Neural progenitor cell (in vitro differentiated cells): ENCODE data around the gene SHISAL2A. TPM values are rescaled to one million over a fixed set of nuclear protein-coding genes. Genes with fewer than 3 reads are reported as not detected.
A peak's percentile ranks its signal among the peaks of the same experiment; 100 is the strongest.

Source experiments
- DNase-seq: peaks from one replicate; pipeline ENCODE4 v3.0.0-alpha.2; 2016; ENCODE audit warnings: low spot score
- H2AFZ ChIP-seq: fragments of 200-600 bp; sonication (generic); replicated peaks from 2 replicates; pipeline ENCODE4 v1.6.1; 2016; ENCODE audit warnings: antibody characterized with exemption
- H3F3A ChIP-seq: fragments of 200-600 bp; sonication (generic); 2 replicates; pipeline ENCODE4 v1.6.1; 2016; ENCODE audit warnings: antibody characterized with exemption, low read depth
- H3K27ac ChIP-seq: fragments of 200-600 bp; sonication (generic); 2 replicates; pipeline ENCODE4 v1.5.1; 2016; ENCODE audit warnings: mild to moderate bottlenecking
- H3K27me3 ChIP-seq: fragments of 200-600 bp; sonication (generic); 2 replicates; pipeline ENCODE4 v1.6.1; 2016; ENCODE audit warnings: mild to moderate bottlenecking, moderate library complexity
- H3K36me3 ChIP-seq: fragments of 200-600 bp; sonication (generic); 2 replicates; pipeline ENCODE4 v1.5.1; 2016
- H3K4me1 ChIP-seq: fragments of 200-600 bp; sonication (generic); 2 replicates; pipeline ENCODE4 v1.6.1; 2016; ENCODE audit warnings: mixed run types
- H3K4me2 ChIP-seq: fragments of 200-600 bp; sonication (generic); 2 replicates; pipeline ENCODE4 v1.6.1; 2016
- H3K4me3 ChIP-seq: fragments of 200-600 bp; sonication (generic); 2 replicates; pipeline ENCODE4 v1.5.1; 2016
- H3K79me2 ChIP-seq: fragments of 200-600 bp; sonication (generic); 2 replicates; pipeline ENCODE4 v1.6.1; 2016; ENCODE audit warnings: low read depth
- H3K9ac ChIP-seq: fragments of 200-600 bp; sonication (generic); 2 replicates; pipeline ENCODE4 v1.6.1; 2016
- H3K9me3 ChIP-seq: fragments of 200-600 bp; sonication (generic); 2 replicates; pipeline ENCODE4 v1.5.1; 2016; ENCODE audit warnings: low read depth
- H4K20me1 ChIP-seq: fragments of 200-600 bp; sonication (generic); 2 replicates; pipeline ENCODE4 v1.6.1; 2016; ENCODE audit warnings: low read depth
- H3K27ac Mint-ChIP-seq: 3 replicates; pipeline ENCODE4 v1.8.0; 2021; ENCODE audit warnings: mixed read lengths
- H3K27me3 Mint-ChIP-seq: 2 replicates; pipeline ENCODE4 v1.8.0; 2022; ENCODE audit warnings: low read depth, mild to moderate bottlenecking, inconsistent platforms, moderate library complexity, mixed read lengths; ENCODE audit not compliant: insufficient read depth
- H3K36me3 Mint-ChIP-seq: 3 replicates; pipeline ENCODE4 v1.8.0; 2021; ENCODE audit warnings: mixed read lengths
- H3K4me1 Mint-ChIP-seq: 3 replicates; pipeline ENCODE4 v1.8.0; 2021; ENCODE audit warnings: mixed read lengths
- H3K4me3 Mint-ChIP-seq: 3 replicates; pipeline ENCODE4 v1.8.0; 2021; ENCODE audit warnings: mild to moderate bottlenecking, moderate library complexity, mixed read lengths
- H3K9me3 Mint-ChIP-seq: 3 replicates; pipeline ENCODE4 v1.8.0; 2020; ENCODE audit warnings: mixed read lengths
- EZH2 ChIP-seq: fragments of 200-600 bp; sonication (generic); IDR thresholded peaks from 2 replicates; pipeline ENCODE4 v1.6.1; 2017; ENCODE audit warnings: antibody characterized with exemption, mild to moderate bottlenecking, moderate library complexity
- EZH2phosphoT487 ChIP-seq: fragments of 200-600 bp; sonication (generic); IDR thresholded peaks from 2 replicates; pipeline ENCODE4 v1.6.1; 2017; ENCODE audit warnings: antibody characterized with exemption
- total RNA-seq: library from RNA; depleted of rRNA; stranded (reverse); fragments of >200 nt; gene quantifications from 2 replicates; pipeline ENCODE4 v1.2.3, GENCODE V29; 2015; ENCODE audit warnings: low replicate concordance
- TF ChIP-seq, protein P1 (sequence below): fragments of 200-600 bp; sonication (generic); IDR thresholded peaks from 2 replicates; pipeline ENCODE4 v1.5.1; 2017; ENCODE audit warnings: antibody characterized with exemption, mild to moderate bottlenecking

The SHISAL2A gene
- total RNA-seq, 1 donor from 2014 or later = 0.11 TPM

DNA sequence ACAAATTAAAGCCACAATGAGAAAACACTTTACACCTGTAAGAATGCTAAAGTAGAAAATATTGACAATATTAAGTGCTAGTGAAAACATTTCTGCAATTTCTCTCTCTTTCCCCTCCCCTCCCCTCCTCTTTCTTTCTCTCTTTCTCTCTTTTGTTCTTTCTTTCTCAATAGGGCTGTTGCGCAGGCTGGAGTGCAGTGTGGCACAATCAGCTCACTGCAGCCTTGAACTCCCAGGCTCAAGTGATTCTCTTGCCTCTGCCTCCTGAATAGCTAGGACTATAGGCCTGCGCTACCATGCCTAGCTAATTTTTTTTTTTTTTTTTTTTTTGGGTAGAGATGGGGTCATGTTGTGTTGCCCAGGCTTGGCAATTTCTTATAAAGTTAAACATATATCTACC lies 5.9 kb upstream of the SHISAL2A start:
- Histone ChIP-seq H4K20me1 (no peaks in the 10 kb centered on the region), H3K36me3 (no peaks in the 10 kb centered on the region), H2AFZ (no peak overlapping the region), H3K9me3 (no peaks in the 10 kb centered on the region), H3K4me3 (no peak overlapping the region), H3K9ac (no peak overlapping the region), H3F3A (peaks cover 12% of the 10 kb centered on the region), H3K4me1 (peaks cover 11% of the 10 kb centered on the region), H3K27ac (no peak overlapping the region), H3K79me2 (no peaks in the 10 kb centered on the region), H3K4me2 (no peak overlapping the region), H3K27me3 (peaks cover 15% of the 10 kb centered on the region)
- no peak for DNase-seq
- Mint-ChIP-seq H3K4me3 (no peak overlapping the region), H3K4me1 (peaks cover 28% of the 10 kb centered on the region), H3K9me3 (peaks cover 14% of the 10 kb centered on the region), H3K27ac (no peak overlapping the region), H3K27me3 (peaks cover 8% of the 10 kb centered on the region), H3K36me3 (no peaks in the 10 kb centered on the region)
- TF ChIP-seq, protein P1, sequence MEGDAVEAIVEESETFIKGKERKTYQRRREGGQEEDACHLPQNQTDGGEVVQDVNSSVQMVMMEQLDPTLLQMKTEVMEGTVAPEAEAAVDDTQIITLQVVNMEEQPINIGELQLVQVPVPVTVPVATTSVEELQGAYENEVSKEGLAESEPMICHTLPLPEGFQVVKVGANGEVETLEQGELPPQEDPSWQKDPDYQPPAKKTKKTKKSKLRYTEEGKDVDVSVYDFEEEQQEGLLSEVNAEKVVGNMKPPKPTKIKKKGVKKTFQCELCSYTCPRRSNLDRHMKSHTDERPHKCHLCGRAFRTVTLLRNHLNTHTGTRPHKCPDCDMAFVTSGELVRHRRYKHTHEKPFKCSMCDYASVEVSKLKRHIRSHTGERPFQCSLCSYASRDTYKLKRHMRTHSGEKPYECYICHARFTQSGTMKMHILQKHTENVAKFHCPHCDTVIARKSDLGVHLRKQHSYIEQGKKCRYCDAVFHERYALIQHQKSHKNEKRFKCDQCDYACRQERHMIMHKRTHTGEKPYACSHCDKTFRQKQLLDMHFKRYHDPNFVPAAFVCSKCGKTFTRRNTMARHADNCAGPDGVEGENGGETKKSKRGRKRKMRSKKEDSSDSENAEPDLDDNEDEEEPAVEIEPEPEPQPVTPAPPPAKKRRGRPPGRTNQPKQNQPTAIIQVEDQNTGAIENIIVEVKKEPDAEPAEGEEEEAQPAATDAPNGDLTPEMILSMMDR = no peak
- no peak for TF ChIP-seq EZH2
- no peak for TF ChIP-seq EZH2phosphoT487

DNA sequence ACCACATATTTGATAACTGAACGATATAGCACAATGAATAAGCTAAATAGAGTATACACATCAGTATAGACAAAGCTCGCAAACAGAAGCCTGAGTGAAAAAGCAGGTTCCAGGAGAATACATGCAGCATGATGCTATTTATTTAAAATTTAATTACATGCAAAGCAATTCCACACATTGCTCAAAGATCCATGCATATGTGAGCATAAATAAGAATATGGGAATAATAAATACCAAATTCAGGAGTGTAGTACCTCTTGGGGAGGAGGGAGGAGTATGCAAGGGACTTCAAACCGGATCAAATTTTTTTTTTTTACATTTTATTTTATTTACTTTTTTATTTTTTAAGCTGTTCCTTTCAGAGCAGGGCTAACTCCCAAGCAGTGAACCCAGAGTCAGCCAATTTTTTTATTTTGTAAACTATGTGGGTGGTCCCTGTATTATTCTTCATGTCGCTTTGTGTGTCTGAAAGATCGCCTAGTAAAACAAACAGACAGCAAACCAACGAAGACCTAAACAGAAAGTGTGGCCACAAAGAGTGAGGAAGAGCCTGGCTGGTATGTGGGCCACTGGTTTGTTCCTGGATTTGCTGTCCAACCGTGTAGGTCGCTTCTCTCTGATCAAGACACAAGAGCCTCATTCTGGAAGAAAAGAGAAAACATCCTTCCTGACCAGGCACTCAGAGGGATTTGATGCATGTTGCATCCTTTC lies 4.2 kb upstream of the SHISAL2A start:
- Histone ChIP-seq H3K4me2 (peak overlapping the region; percentile 53), H3K9me3 (no peaks in the 10 kb centered on the region), H3K4me1 (peaks cover 17% of the 10 kb centered on the region), H2AFZ (peak overlapping the region; percentile 84), H3K36me3 (no peaks in the 10 kb centered on the region), H3F3A (peaks cover 19% of the 10 kb centered on the region), H3K4me3 (no peak overlapping the region), H4K20me1 (no peaks in the 10 kb centered on the region), H3K79me2 (no peaks in the 10 kb centered on the region), H3K27me3 (peaks cover 32% of the 10 kb centered on the region), H3K27ac (no peak overlapping the region), H3K9ac (no peak overlapping the region)
- TF ChIP-seq EZH2phosphoT487 = no peak
- TF ChIP-seq, protein P1 = no peak
- no peak for TF ChIP-seq EZH2
- peaks cover 7% of the 10 kb centered on the region for H3K9me3 Mint-ChIP-seq
- peaks cover 14% of the 10 kb centered on the region for H3K27me3 Mint-ChIP-seq
- peak overlapping the region; percentile 53 for H3K27ac Mint-ChIP-seq
- H3K4me1 Mint-ChIP-seq = peaks cover 37% of the 10 kb centered on the region
- no peak for DNase-seq
- peak overlapping the region; percentile 73 for H3K4me3 Mint-ChIP-seq
- H3K36me3 Mint-ChIP-seq = no peaks in the 10 kb centered on the region

DNA sequence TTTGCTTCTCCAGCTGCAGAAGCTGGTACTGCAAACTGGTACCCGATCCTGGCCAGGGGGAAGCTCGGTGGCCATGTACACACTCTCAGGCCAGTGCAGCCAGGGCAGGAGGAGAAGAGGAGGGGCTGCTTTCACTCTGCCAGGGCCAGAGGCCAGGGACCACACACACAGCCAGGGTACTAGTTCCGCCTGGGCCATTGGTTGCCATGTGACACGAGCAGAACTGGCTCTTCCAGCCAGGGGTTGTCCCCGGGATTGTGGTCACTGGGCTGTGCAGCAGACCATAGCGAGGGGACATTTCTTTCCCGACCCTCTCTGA lies 3.7 kb upstream of the SHISAL2A start:
- Histone ChIP-seq H3K36me3 (no peaks in the 10 kb centered on the region), H4K20me1 (no peaks in the 10 kb centered on the region), H3F3A (peaks cover 20% of the 10 kb centered on the region), H3K4me3 (no peak overlapping the region), H3K9me3 (no peaks in the 10 kb centered on the region), H3K9ac (no peak overlapping the region), H3K27ac (no peak overlapping the region), H3K27me3 (peaks cover 37% of the 10 kb centered on the region), H3K79me2 (no peaks in the 10 kb centered on the region), H3K4me2 (peak overlapping the region; percentile 53), H2AFZ (peak overlapping the region; percentile 84), H3K4me1 (peaks cover 17% of the 10 kb centered on the region)
- Mint-ChIP-seq H3K36me3 (no peaks in the 10 kb centered on the region), H3K9me3 (peaks cover 8% of the 10 kb centered on the region), H3K4me3 (peak overlapping the region; percentile 73), H3K4me1 (peaks cover 42% of the 10 kb centered on the region), H3K27me3 (peaks cover 19% of the 10 kb centered on the region), H3K27ac (peak overlapping the region; percentile 53)
- TF ChIP-seq EZH2phosphoT487 = no peak
- TF ChIP-seq, protein P1 = no peak
- no peak for TF ChIP-seq EZH2
- peak; percentile 90 for DNase-seq
